Lower leg skin (tissue), 3 donors: ENCODE results near the gene MIPEP.

Experiments used
- CTCF ChIP-seq, 3 donors: fragments of 450-650 bp; IDR thresholded peaks; one replicate each; pipeline ENCODE4 v1.5.1; 2016; ENCODE audit warnings: antibody characterized with exemption in 3 of 3, mild to moderate bottlenecking in 3 of 3, moderate library complexity in 2 of 3
- POLR2A ChIP-seq, 2 donors: fragments of 450-650 bp; IDR thresholded peaks; one replicate each; pipeline ENCODE4 v1.6.1; 2016 to 2017; ENCODE audit warnings: antibody characterized with exemption in 2 of 2, mild to moderate bottlenecking in 1 of 2, moderate library complexity in 1 of 2

- no peak for TF ChIP-seq CTCF (IDR thresholded peaks at IDR 0.05)
- TF ChIP-seq POLR2A (IDR thresholded peaks at IDR 0.05), result no peak
Observed at GRCh38 chr13:23770973-23771372, 118.2 kb downstream of the MIPEP start.
